Right atrium auricular region (tissue), 2 donors: ENCODE results near the gene LAMP1. TPM values are rescaled to one million over a fixed set of nuclear protein-coding genes. Genes with fewer than 3 reads are reported as not detected.
"Not testable (repeated sequence)": the region's sequence is repeated elsewhere in the genome, so short reads cannot be mapped to it uniquely, and the experiment has no call there.

Source experiments
- DNase-seq: peaks from one replicate; pipeline ENCODE4 v3.0.0-alpha.2; 2019; ENCODE audit warnings: low spot score
- H3K27ac ChIP-seq, 2 donors: fragments of 200-600 bp; sonication (generic); 1 replicate in 1 of 2; 2 replicates in 1 of 2; pipeline ENCODE4 v1.5.1; 2016 to 2019
- H3K27me3 ChIP-seq, 2 donors: fragments of 200-600 bp; sonication (generic); one replicate each; pipeline versions ENCODE4 v1.5.1 to v1.6.0; 2017 to 2019
- H3K36me3 ChIP-seq: fragments of 200-600 bp; sonication (generic); one replicate; pipeline ENCODE4 v1.5.1; 2016
- H3K4me1 ChIP-seq, 2 donors: fragments of 200-600 bp; sonication (generic); one replicate each; pipeline versions ENCODE4 v1.5.1 to v1.6.0; 2017 to 2019
- H3K4me3 ChIP-seq, 2 donors: fragments of 200-600 bp; sonication (generic); 1 replicate in 1 of 2; 2 replicates in 1 of 2; pipeline ENCODE4 v1.5.1; 2017 to 2019; ENCODE audit warnings: mild to moderate bottlenecking in 1 of 2, moderate library complexity in 1 of 2
- H3K9me3 ChIP-seq, 2 donors: fragments of 200-600 bp; sonication (generic); one replicate each; pipeline ENCODE4 v1.5.1; 2019
- total RNA-seq, 2 donors: library from RNA; depleted of rRNA; stranded (reverse); fragments of >200 nt; gene quantifications; one replicate each; pipeline ENCODE4 v1.1.0, GENCODE V29; 2016
- TF ChIP-seq, protein P1 (sequence below), 2 donors: fragments of 200-600 bp; sonication (generic); IDR thresholded peaks; one replicate each; pipeline ENCODE4 v1.5.1; 2019; ENCODE audit warnings: antibody characterized with exemption in 2 of 2

LAMP1 gene
- total RNA-seq, 2 donors from 2014 or later = 70.0 to 73.7 TPM

DNA sequence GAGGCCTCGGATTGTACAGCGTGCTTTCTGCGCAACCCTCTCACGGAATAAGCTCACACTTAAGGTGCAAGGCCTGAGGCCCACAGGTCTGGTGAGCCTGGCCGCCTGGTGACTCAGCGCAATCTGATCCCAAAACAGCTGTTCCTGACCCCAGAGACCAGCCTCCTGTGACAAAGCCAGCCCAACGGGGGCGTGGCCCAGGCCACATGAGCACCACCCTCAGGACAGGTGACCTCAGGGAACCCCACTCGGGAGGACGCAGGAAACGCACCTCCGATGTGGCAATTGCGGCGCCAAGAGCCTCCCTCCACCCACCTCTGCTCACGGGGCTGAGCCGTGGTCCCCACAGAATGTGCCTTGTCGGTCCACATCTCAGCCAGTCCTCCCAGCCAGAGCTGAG, 40.5 kb downstream of the LAMP1 start:
- Histone ChIP-seq H3K4me3 (no peak overlapping the region), H3K9me3 (no peaks in the 10 kb centered on the region), H3K27me3 (no peaks in the 10 kb centered on the region), H3K36me3 (no peaks in the 10 kb centered on the region), H3K27ac (no peak overlapping the region), H3K4me1 (no peaks in the 10 kb centered on the region)
- no peak for DNase-seq
- TF ChIP-seq, protein P1, sequence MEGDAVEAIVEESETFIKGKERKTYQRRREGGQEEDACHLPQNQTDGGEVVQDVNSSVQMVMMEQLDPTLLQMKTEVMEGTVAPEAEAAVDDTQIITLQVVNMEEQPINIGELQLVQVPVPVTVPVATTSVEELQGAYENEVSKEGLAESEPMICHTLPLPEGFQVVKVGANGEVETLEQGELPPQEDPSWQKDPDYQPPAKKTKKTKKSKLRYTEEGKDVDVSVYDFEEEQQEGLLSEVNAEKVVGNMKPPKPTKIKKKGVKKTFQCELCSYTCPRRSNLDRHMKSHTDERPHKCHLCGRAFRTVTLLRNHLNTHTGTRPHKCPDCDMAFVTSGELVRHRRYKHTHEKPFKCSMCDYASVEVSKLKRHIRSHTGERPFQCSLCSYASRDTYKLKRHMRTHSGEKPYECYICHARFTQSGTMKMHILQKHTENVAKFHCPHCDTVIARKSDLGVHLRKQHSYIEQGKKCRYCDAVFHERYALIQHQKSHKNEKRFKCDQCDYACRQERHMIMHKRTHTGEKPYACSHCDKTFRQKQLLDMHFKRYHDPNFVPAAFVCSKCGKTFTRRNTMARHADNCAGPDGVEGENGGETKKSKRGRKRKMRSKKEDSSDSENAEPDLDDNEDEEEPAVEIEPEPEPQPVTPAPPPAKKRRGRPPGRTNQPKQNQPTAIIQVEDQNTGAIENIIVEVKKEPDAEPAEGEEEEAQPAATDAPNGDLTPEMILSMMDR (IDR thresholded peaks at IDR 0.05) = no peak

DNA sequence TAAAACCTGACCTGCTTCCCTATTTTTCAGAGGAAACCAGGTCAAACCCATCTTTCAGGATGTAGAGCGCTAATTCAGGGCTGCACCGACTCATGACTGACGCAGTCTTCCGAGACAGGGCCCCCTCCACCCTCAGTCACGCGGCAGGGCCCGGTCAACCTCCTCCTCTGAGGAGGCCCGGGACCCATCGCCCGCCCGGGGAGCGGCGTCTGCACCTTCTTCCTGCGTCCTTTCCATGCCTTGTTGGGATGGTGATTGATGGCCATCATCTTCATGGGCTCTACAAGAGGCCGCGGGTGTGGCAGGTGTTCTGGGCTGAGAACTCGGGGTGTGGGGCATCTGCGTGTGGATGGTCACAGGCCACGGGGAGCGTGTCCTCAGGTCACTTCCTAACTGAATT, 40.9 kb downstream of the LAMP1 start:
- H3K9me3 ChIP-seq = no peaks in the 10 kb centered on the region
- no peaks in the 10 kb centered on the region for H3K36me3 ChIP-seq
- TF ChIP-seq, protein P1 (IDR thresholded peaks at IDR 0.05) = no peak
- no peaks in the 10 kb centered on the region for H3K4me1 ChIP-seq
- H3K27ac ChIP-seq = no peak overlapping the region
- no peak overlapping the region for H3K4me3 ChIP-seq
- H3K27me3 ChIP-seq = no peaks in the 10 kb centered on the region
- no peak for DNase-seq

DNA sequence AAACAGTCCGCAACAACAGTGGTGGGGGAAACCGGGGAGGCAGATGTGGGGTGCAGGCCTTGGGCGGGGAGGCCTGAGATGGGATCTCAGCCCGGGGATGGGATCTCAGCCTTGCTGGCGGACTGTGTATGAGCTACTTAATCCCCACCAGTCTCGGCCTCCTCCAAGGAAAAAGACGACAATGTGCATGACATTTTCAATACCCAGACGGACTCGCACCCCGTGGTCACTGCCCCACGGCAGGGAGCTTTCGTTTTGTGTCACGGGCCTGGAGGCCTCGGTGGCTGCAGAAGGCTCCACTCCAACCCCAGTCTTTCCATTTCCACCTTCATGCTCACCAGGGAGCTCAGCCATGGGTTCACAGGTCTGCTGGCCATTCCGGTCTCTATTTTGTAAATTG, 41.4 kb downstream of the LAMP1 start:
- Histone ChIP-seq H3K27me3 (no peaks in the 10 kb centered on the region), H3K4me3 (no peak overlapping the region), H3K4me1 (no peaks in the 10 kb centered on the region), H3K36me3 (no peaks in the 10 kb centered on the region), H3K9me3 (no peaks in the 10 kb centered on the region), H3K27ac (no peak overlapping the region)
- no peak for DNase-seq
- TF ChIP-seq, protein P1 (IDR thresholded peaks at IDR 0.05) = no peak

DNA sequence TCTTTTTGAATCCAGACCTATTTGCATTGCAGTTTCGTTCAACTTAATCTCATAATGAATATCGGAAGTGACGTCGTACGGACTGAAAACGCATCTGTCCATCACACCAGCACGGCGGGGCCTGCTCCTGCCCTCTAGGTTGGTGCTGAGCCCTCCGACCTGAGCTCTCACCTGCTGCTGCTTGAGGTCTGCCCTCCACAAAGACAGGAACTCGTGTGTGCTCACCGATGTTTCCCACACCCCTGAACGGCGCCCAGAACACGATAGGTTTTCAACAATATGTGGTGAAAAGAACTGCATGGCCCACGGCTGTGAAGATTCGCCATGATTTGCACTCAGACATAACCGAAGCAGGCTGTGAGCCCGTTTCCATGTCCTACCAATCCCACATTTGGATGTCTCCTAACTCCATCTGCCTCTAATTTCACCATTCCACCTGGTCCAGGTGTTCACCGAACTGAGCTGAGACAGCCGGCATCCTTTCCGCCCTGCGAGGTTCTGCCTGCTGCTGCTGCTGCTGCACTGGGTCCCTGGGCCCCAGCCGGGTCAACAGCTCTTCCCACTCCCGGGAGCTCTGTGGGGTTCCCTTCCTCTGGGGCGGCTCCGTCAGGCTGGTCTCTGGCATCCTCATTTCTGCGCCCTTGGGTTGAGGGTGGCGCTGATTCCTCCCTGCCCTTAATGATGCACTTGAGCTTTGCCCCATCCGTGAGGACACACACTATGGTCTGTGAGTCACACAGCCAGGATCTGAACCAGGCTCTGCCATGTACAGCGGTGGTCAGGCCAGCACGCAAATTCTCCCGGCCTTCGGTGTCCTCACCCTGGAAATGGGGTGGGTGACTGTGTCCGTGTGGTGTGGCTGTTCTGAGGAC, 46.0 kb downstream of the LAMP1 start:
- TF ChIP-seq, protein P1 (IDR thresholded peaks at IDR 0.05) = no peak
- H3K36me3 ChIP-seq = no peaks in the 10 kb centered on the region
- no peak overlapping the region for H3K27ac ChIP-seq
- H3K4me1 ChIP-seq = no peaks in the 10 kb centered on the region
- H3K4me3 ChIP-seq = no peak overlapping the region
- H3K27me3 ChIP-seq = no peaks in the 10 kb centered on the region
- no peaks in the 10 kb centered on the region for H3K9me3 ChIP-seq
- DNase-seq = no peak

DNA sequence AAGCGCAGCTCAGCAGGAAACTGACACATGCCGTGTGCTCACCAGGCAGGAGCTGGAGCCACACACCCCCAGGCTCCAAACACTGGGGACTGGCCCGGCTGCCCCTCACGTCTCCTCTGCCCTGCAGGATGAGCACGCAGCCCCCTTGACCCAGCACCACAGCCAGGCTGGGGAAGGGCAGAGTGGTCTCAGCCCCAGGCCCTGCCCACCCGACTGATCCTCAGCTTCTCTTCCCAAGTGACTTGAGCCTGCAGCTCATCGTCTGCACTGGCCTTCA, 46.6 kb downstream of the LAMP1 start:
- Histone ChIP-seq H3K27ac (no peak overlapping the region), H3K9me3 (no peaks in the 10 kb centered on the region), H3K27me3 (no peaks in the 10 kb centered on the region), H3K36me3 (no peaks in the 10 kb centered on the region), H3K4me3 (no peak overlapping the region), H3K4me1 (no peaks in the 10 kb centered on the region)
- no peak for DNase-seq
- TF ChIP-seq, protein P1 (IDR thresholded peaks at IDR 0.05) = no peak

DNA sequence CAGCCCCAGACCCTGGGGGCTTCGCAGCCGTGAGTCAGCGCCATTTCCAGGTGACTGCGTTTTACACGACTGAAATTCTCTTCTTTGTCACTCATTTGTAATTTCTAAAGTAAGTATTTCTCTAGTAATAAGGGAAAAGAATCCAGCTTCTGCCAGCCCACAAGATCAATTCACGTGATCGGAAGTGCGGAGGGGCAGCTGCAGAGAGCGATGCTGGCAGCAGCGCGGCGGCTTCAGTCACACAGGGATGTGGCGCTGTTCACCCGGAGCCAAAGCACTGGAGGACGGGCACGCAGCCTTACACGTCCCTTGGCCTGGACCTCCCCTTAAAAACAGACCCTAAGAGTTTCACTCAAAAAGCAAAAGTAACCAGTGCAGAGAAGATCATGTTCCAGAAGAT, 48.4 kb downstream of the LAMP1 start:
- no peak overlapping the region for H3K4me3 ChIP-seq
- H3K27ac ChIP-seq = no peak overlapping the region
- no peaks in the 10 kb centered on the region for H3K27me3 ChIP-seq
- H3K4me1 ChIP-seq = no peaks in the 10 kb centered on the region
- TF ChIP-seq, protein P1 (IDR thresholded peaks at IDR 0.05) = no peak
- DNase-seq = no peak
- H3K36me3 ChIP-seq = no peaks in the 10 kb centered on the region
- H3K9me3 ChIP-seq = no peaks in the 10 kb centered on the region

DNA sequence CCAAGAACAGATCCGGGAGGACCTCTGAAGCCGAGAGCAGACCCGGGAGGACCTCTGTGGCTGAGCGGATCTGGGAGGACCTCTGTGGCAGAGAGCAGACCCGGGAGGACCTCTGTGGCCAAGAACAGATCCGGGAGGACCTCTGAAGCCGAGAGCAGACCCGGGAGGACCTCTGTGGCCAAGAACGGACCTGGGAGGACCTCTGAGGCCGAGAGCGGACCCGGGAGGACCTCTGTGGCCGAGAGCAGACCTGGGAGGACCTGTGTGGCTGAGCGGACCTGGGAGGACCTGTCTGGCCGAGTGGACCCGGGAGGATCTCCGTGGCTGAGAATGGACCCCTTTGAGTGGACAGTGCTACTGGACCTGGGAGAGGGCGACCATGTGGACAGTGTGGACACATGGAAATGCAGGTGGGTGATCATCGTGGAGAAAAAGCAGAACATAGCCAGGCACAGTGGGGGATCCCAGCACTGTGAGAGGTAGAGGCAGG, 50.7 kb downstream of the LAMP1 start:
- H3K4me1 ChIP-seq, DNase-seq, H3K9me3 ChIP-seq, H3K27ac ChIP-seq, H3K4me3 ChIP-seq, H3K36me3 ChIP-seq, H3K27me3 ChIP-seq: not testable (repeated sequence)
